Neuronal stem cell (in vitro differentiated cells): ENCODE data around the gene OXCT1.
"Not testable (repeated sequence)": the region's sequence is repeated elsewhere in the genome, so short reads cannot be mapped to it uniquely, and the experiment has no call there.

Experiments used
- DNase-seq: peaks from one replicate; pipeline ENCODE4 v3.0.0-alpha.2; 2013; ENCODE audit warnings: low spot score
- H2AFZ ChIP-seq: one replicate; pipeline ENCODE4 v1.6.1; 2013; ENCODE audit warnings: mild to moderate bottlenecking, low read length, inconsistent platforms
- H2AK5ac ChIP-seq: 2 replicates; pipeline ENCODE4 v1.6.1; 2013; ENCODE audit warnings: low read depth, mild to moderate bottlenecking, inconsistent platforms, low read length, moderate library complexity, mixed read lengths
- H2BK120ac ChIP-seq: 2 replicates; pipeline ENCODE4 v1.6.1; 2013; ENCODE audit warnings: low read depth, mild to moderate bottlenecking, inconsistent platforms, low read length, moderate library complexity, mixed read lengths
- H2BK12ac ChIP-seq: one replicate; pipeline ENCODE4 v1.6.1; 2013; ENCODE audit warnings: low read length, inconsistent platforms
- H2BK15ac ChIP-seq: 2 replicates; pipeline ENCODE4 v1.6.1; 2013; ENCODE audit warnings: mild to moderate bottlenecking, low read length, inconsistent platforms, mixed read lengths
- H2BK5ac ChIP-seq: one replicate; pipeline ENCODE4 v1.6.1; 2013; ENCODE audit warnings: inconsistent platforms, mild to moderate bottlenecking, low read length, moderate library complexity
- H3K14ac ChIP-seq: one replicate; pipeline ENCODE4 v1.6.1; 2013; ENCODE audit warnings: low read length, inconsistent platforms
- H3K18ac ChIP-seq: 2 replicates; pipeline ENCODE4 v1.6.1; 2013; ENCODE audit warnings: low read length, inconsistent platforms
- H3K23ac ChIP-seq: 2 replicates; pipeline ENCODE4 v1.6.1; 2013; ENCODE audit warnings: low read depth, mild to moderate bottlenecking, mixed read lengths, low read length, inconsistent platforms; ENCODE audit not compliant: poor library complexity
- H3K27ac ChIP-seq: replicated peaks from 3 replicates; pipeline ENCODE4 v1.5.1; 2013; ENCODE audit warnings: low read length, inconsistent platforms
- H3K27me3 ChIP-seq, 3 experiments: 2 replicates each; pipeline ENCODE4 v1.6.1; 2013; ENCODE audit warnings: low read length in 3 of 3, mild to moderate bottlenecking in 2 of 3, inconsistent platforms in 1 of 3, low read depth in 1 of 3, mixed read lengths in 1 of 3, moderate library complexity in 1 of 3; ENCODE audit not compliant: control insufficient read depth in 3 of 3, insufficient read depth in 3 of 3
- H3K36me3 ChIP-seq, 2 donors: replicated peaks in 1 of 2; 2 replicates each; pipeline ENCODE4 v1.6.1; 2013; ENCODE audit warnings: low read length in 2 of 2; ENCODE audit not compliant: control insufficient read depth in 2 of 2, insufficient read depth in 2 of 2
- H3K4ac ChIP-seq: 2 replicates; pipeline ENCODE4 v1.6.1; 2013; ENCODE audit warnings: inconsistent platforms, mild to moderate bottlenecking, low read length, moderate library complexity
- H3K4me1 ChIP-seq, 2 donors: 1 replicate in 1 of 2; 2 replicates in 1 of 2; pipeline ENCODE4 v1.6.1; 2013; ENCODE audit warnings: low read length in 2 of 2, low read depth in 1 of 2; ENCODE audit not compliant: control insufficient read depth in 2 of 2, insufficient read depth in 1 of 2
- H3K4me2 ChIP-seq: one replicate; pipeline ENCODE4 v1.6.1; 2013; ENCODE audit warnings: mild to moderate bottlenecking, low read length, inconsistent platforms; ENCODE audit not compliant: insufficient read depth, poor library complexity, severe bottlenecking
- H3K4me3 ChIP-seq, 2 donors: 2 replicates each; pipeline ENCODE4 v1.5.1; 2013; ENCODE audit warnings: low read length in 2 of 2, mild to moderate bottlenecking in 2 of 2, inconsistent platforms in 1 of 2, moderate library complexity in 1 of 2
- H3K79me1 ChIP-seq: one replicate; pipeline ENCODE4 v1.6.1; 2013; ENCODE audit warnings: low read depth, mild to moderate bottlenecking, inconsistent platforms, low read length, moderate library complexity
- H3K9ac ChIP-seq: one replicate; pipeline ENCODE4 v1.6.1; 2013; ENCODE audit warnings: mild to moderate bottlenecking, low read depth, low read length, inconsistent platforms; ENCODE audit not compliant: poor library complexity
- H3K9me3 ChIP-seq, 2 donors: replicated peaks in 1 of 2; 2 replicates each; pipeline versions ENCODE3 to v1.6.1; 2013; ENCODE audit warnings: low read length in 2 of 2, mild to moderate bottlenecking in 2 of 2, inconsistent platforms in 1 of 2, low read depth in 1 of 2, mixed read lengths in 1 of 2, moderate library complexity in 1 of 2; ENCODE audit not compliant: control insufficient read depth in 2 of 2, insufficient read depth in 1 of 2
- H4K8ac ChIP-seq: one replicate; pipeline ENCODE4 v1.6.1; 2013; ENCODE audit warnings: low read depth, mild to moderate bottlenecking, inconsistent platforms, low read length, moderate library complexity
- H4K91ac ChIP-seq: one replicate; pipeline ENCODE4 v1.6.1; 2013; ENCODE audit warnings: low read length, low read depth, mild to moderate bottlenecking, inconsistent platforms; ENCODE audit not compliant: poor library complexity
- WGBS, 2 donors: extraction: QIAGEN DNeasy Blood & Tissue Kit; methylation state at CpG; one replicate each; pipeline ENCODE4 v1.1.7; 2013; ENCODE audit warnings: missing lambda C conversion rate in 2 of 2, mixed read lengths in 1 of 2; ENCODE audit not compliant: insufficient read length in 2 of 2, insufficient replicate concordance in 1 of 2; ENCODE audit errors: extremely low coverage in 2 of 2; 5-methylcytosine and 5-hydroxymethylcytosine counted together

The OXCT1 gene

GRCh38 chr5:41815261-41815660 is 55.0 kb downstream of the OXCT1 start:
- Histone ChIP-seq H3K36me3 (no peaks in the 10 kb centered on the region), H4K8ac (no peak overlapping the region), H2AK5ac (no peak overlapping the region), H3K23ac (no peak overlapping the region), H3K27me3 (no peaks in the 10 kb centered on the region), H3K4me1 (no peaks in the 10 kb centered on the region), H2BK5ac (no peak overlapping the region), H3K27ac (no peak overlapping the region), H2BK120ac (no peak overlapping the region), H3K79me1 (no peaks in the 10 kb centered on the region), H2BK15ac (no peak overlapping the region), H2BK12ac (no peak overlapping the region), H3K4ac (no peak overlapping the region), H3K18ac (no peak overlapping the region), H3K14ac (no peak overlapping the region), H3K9me3 (no peaks in the 10 kb centered on the region), H4K91ac (no peak overlapping the region), H2AFZ (no peak overlapping the region), H3K4me2 (no peak overlapping the region), H3K4me3 (no peak overlapping the region), H3K9ac (no peak overlapping the region)
- no peak for DNase-seq

DNA sequence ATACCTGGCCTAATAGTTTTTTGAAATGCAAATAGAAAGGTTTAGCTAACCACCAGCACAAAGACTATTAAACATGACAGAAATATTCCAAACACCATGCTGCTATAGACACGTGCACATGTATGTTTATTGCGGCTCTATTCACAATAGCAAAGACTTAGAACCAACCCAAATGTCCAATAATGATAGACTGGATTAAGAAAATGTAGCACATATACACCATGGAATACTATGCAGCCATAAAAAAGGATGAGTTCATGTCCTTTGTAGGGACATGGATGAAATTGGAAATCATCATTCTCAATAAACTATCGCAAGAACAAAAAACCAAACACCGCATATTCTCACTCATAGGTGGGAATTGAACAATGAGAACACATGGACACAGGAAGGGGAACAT is 55.9 kb downstream of the OXCT1 start:
- H2AFZ ChIP-seq, H3K9me3 ChIP-seq, H2BK5ac ChIP-seq, H3K27ac ChIP-seq, H3K27me3 ChIP-seq, H4K8ac ChIP-seq, H3K18ac ChIP-seq, H2BK120ac ChIP-seq, H3K79me1 ChIP-seq, H3K4me3 ChIP-seq, H2BK15ac ChIP-seq, H3K9ac ChIP-seq, H3K23ac ChIP-seq, H2AK5ac ChIP-seq, H3K4ac ChIP-seq, H4K91ac ChIP-seq, H2BK12ac ChIP-seq, H3K4me1 ChIP-seq, DNase-seq, H3K14ac ChIP-seq, H3K4me2 ChIP-seq, H3K36me3 ChIP-seq: not testable (repeated sequence)
- no CpG with 5 or more reads among the region's 4 CpGs for WGBS, 2 donors

DNA sequence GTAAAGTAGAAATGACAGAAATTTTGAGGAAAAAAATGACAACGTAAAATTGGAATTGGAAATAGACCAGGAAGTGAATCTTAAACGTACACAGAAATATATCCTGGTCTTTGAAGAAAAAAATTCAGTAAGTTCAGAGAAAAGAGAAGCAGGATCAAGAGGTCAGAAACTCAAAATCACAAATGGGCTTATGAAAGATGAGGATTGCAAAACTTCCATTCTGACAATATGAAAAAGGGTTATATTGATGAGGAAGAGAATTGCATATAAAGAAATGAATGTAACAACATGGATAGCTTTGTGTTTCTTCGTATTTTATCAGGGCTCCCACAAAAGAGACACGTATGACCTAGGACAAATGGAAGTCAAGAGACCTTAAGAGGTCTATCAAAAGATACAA is 58.1 kb downstream of the OXCT1 start:
- H3K14ac ChIP-seq, result no peak overlapping the region
- no peak overlapping the region for H3K9ac ChIP-seq
- no peak overlapping the region for H3K18ac ChIP-seq
- H3K9me3 ChIP-seq, result no peaks in the 10 kb centered on the region
- no peak overlapping the region for H3K23ac ChIP-seq
- no peak overlapping the region for H2AFZ ChIP-seq
- H3K4me3 ChIP-seq, result no peak overlapping the region
- no peak overlapping the region for H2AK5ac ChIP-seq
- H3K4ac ChIP-seq, result no peak overlapping the region
- H2BK15ac ChIP-seq, result no peak overlapping the region
- no peak for DNase-seq
- no peak overlapping the region for H3K4me2 ChIP-seq
- no peaks in the 10 kb centered on the region for H3K27me3 ChIP-seq
- no peaks in the 10 kb centered on the region for H3K79me1 ChIP-seq
- no peak overlapping the region for H2BK12ac ChIP-seq
- H2BK120ac ChIP-seq, result no peak overlapping the region
- H4K8ac ChIP-seq, result no peak overlapping the region
- no peak overlapping the region for H4K91ac ChIP-seq
- no peaks in the 10 kb centered on the region for H3K4me1 ChIP-seq
- H3K27ac ChIP-seq, result no peak overlapping the region
- no peak overlapping the region for H2BK5ac ChIP-seq
- WGBS, 2 donors, result no CpG with 5 or more reads among the region's 4 CpGs
- H3K36me3 ChIP-seq, result peaks cover 0 to 1% of the 10 kb centered on the region in 2 donors

- Histone ChIP-seq H3K4me2 (no peak overlapping the region), H2BK15ac (no peak overlapping the region), H3K18ac (no peak overlapping the region), H3K23ac (no peak overlapping the region), H3K79me1 (no peaks in the 10 kb centered on the region), H3K9ac (no peak overlapping the region), H3K27ac (no peak overlapping the region), H4K91ac (no peak overlapping the region), H3K4me1 (no peaks in the 10 kb centered on the region), H3K27me3 (no peaks in the 10 kb centered on the region), H2BK12ac (no peak overlapping the region), H3K9me3 (no peaks in the 10 kb centered on the region), H3K4ac (no peak overlapping the region), H4K8ac (no peak overlapping the region), H2BK120ac (no peak overlapping the region), H3K4me3 (no peak overlapping the region), H2AFZ (no peak overlapping the region), H2BK5ac (no peak overlapping the region), H3K36me3 (peaks cover 7 to 15% of the 10 kb centered on the region in 2 donors), H3K14ac (no peak overlapping the region), H2AK5ac (no peak overlapping the region)
- WGBS, 2 donors, result no CpG with 5 or more reads among the region's 1 CpG
- DNase-seq, result no peak
Measured at GRCh38 chr5:41809128-41809527, 61.1 kb downstream of the OXCT1 start.
